GM12873 (cell line): ENCODE measurements around the gene TP73.
A peak's percentile ranks its signal among the peaks of the same experiment; 100 is the strongest.

Experiments
- TF ChIP-seq, protein P1 (sequence below): IDR thresholded peaks from 2 replicates; pipeline ENCODE4 v1.5.1; 2012; ENCODE audit warnings: low read depth, mild to moderate bottlenecking, moderate library complexity, low read length, control low read depth; ENCODE audit not compliant: insufficient read depth; ENCODE audit errors: missing control alignments

Gene TP73

DNA sequence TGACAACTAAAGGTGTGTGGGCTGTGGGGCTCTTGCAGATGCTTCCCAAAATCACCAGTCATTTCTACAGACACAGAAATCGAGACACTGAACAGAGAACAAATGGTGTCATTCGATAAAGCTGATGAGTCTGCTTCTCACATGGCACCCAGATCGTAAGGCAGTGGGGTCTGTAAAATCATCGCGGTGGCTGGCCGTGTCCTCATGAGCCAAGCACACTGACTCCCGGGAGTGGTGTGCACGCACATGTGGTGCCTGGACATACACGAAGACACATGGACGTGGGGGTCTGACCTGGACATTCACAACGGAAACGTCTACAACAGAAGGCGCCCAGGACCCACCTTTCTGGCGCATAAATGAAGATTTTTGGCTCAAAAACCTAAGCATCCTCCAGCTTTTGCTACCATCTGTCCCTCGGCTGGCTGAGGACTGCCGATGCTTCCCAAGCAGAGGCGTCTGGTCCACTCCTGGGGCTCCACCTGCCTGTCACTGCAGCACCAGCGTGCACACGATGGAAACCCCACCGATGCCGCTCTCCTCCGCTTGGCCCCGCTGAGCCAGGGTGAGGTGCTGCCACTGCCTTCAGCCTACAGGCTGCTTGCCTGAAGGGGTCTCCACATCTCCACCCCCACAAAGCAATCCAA is 127.1 kb downstream of the TP73 start:
- TF ChIP-seq, protein P1, sequence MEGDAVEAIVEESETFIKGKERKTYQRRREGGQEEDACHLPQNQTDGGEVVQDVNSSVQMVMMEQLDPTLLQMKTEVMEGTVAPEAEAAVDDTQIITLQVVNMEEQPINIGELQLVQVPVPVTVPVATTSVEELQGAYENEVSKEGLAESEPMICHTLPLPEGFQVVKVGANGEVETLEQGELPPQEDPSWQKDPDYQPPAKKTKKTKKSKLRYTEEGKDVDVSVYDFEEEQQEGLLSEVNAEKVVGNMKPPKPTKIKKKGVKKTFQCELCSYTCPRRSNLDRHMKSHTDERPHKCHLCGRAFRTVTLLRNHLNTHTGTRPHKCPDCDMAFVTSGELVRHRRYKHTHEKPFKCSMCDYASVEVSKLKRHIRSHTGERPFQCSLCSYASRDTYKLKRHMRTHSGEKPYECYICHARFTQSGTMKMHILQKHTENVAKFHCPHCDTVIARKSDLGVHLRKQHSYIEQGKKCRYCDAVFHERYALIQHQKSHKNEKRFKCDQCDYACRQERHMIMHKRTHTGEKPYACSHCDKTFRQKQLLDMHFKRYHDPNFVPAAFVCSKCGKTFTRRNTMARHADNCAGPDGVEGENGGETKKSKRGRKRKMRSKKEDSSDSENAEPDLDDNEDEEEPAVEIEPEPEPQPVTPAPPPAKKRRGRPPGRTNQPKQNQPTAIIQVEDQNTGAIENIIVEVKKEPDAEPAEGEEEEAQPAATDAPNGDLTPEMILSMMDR, result no peak

DNA sequence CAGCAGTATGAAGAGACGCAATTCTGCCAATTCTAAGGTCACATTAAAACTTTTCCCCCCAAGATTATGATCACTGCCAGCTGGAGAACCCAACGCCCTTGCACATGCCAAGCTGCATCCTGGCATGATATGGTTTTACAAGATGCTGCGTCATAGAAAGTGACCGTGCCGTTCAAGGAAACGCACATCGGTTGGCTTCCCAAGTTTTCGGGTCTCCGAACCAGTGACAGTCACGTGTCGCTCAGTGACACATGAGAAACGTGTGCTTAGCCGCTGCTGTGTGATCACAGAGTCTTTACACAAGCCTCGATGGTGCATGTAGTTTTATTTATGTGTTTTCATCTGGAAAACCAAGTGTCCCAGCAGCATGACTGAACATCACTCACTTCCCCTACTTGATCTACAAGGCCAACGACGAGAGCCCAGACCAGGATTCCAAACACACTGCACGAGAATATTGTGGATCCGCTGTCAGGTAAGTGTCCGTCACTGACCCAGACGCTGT is 127.6 kb downstream of the TP73 start:
- TF ChIP-seq, protein P1, result no peak

DNA sequence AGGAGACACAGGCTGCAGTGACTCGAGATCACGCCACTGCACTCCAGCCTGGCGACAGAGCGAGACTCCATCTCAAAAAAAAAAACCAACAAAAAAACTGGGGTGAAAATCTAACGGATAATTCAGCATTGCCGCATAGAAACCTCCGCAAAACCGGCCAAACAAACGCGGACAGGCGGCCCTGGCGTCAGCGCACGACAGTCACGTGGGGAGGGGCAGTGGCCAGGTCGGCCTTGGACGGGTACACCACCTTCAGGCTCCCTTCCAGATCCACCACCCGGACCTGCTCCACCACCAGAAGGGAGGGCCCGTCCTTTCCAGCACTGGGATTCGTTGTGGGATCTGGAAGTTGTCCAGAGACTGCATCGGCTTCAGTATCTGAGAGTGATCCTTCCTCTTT is 128.6 kb downstream of the TP73 start:
- TF ChIP-seq, protein P1, result no peak

DNA sequence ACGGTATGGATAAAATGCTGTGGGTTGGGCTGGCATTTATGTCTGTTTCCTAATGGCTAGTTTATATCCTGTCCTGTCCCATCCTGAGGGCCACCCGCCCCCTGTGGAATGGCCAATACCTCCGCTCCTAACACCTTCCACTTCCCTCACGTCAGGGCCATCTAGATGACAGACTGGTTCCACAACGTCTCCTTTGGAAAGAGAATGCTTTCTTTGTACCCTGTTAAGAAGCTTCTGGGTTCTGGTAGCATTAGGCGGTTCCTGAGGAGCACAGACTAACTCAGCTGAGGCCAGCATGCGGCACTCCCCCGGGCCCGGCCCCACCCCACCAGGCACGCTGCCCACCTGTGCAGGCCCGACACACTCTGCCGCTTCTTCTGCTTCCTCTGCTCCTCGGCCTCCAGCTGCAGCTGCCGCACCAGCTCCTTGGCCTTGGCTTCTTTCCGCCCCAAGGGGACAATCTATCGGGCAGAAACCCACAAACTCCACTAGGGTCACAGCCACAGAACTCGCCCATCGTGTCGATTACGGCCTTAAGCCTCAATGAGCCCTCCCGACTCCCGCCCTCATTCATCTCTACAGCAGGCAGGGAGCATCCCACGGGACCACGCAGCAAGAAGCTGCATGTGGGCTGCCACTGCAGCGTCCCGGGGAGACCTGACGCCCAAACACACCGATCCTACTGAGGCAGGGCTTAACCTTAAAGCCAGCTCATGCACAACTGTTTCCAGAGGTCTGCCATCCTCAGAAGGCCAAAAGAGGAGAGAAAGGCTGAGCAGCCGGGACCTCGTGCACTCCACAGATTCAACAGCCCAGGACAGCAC is 131.5 kb downstream of the TP73 start:
- TF ChIP-seq, protein P1, result no peak

DNA sequence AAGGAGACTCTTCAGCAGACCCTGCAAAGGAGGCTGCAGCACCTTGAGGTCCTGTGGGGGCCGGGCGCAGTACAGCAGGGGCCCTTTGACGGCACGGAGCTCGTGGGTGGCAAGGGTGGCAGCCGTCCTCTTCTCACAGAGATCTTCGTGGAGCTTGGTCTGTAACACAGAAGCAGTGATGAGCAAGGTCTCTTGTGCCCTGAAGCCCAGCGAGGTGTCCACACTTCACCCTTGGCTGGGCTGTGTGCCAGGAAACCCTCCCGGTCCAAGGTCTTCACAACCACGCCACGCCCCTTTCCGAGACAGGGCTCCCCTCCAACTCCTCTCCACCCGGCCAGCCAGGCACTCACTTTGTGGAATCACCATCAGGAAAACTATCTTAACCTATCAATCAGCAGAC is 132.7 kb downstream of the TP73 start:
- TF ChIP-seq, protein P1, result no peak

DNA sequence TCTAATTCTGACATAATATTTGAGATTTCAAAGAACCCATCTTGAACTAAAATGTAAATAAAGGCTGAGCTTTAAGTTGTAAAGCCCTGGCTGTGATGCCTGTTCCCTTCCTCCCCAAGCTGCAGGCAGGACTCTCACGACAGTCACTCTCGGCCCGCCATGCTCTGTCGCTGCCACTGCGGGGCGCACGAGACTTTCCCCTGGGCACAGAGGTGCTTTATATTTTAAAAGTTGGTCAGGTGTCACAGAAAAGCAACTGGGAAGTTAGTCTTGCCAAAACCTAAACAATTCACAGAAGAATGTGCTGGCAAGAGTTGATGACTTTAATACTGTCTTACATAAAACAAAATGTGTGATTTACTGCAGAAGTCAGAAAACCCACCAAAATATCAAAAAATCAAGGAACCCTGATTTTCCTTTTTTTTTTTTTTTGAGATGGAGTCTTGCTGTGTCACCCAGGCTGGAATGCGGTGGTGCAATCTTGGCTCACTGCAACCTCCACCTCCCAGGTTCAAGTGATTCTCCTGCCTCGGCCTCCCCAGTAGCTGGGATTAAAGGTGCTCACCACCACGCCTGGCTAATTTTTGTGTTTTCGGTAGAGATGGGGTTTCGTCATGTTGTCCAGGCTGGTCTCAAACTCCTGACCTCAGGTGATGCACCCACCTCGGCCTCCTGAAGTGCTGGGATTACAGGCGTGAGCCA is 133.3 kb downstream of the TP73 start:
- TF ChIP-seq, protein P1, result peak; percentile 11
